Common myeloid progenitor, CD34-positive (primary cell): Measurements from ENCODE around the gene ATP2B2.
A peak's percentile ranks its signal among the peaks of the same experiment; 100 is the strongest.

Experiments
- CTCF ChIA-PET: fragments of 350-600 bp; sonication (Branson Sonifier 250); formaldehyde crosslinking; loops from one replicate; lab custom pipeline; 2021; ENCODE audit warnings: antibody characterized with exemption; lab: Charles Lee
- POLR2A ChIA-PET: fragments of 350-600 bp; sonication (Branson Sonifier 250); formaldehyde crosslinking; loops from one replicate; lab custom pipeline; 2021; ENCODE audit warnings: antibody characterized with exemption; lab: Charles Lee
- DNase-seq, 3 donors: peaks; one replicate each; pipeline versions ENCODE4 v3.0.0 to v3.0.0-alpha.2; 2013
- H3K27ac ChIP-seq, 2 experiments: 1 replicate in 1 of 2; 2 replicates in 1 of 2; pipeline ENCODE4 v1.7.0; 2013; ENCODE audit warnings: inconsistent platforms in 2 of 2, low read length in 2 of 2, mild to moderate bottlenecking in 2 of 2, low read depth in 1 of 2, moderate library complexity in 1 of 2; ENCODE audit not compliant: severe bottlenecking in 2 of 2, insufficient read depth in 1 of 2, poor library complexity in 1 of 2
- H3K27me3 ChIP-seq, 5 experiments: replicated peaks in 2 of 5; 1 replicate in 3 of 5; 2 replicates in 2 of 5; pipeline versions ENCODE4 v1.6.1 to v1.7.0; 2013; ENCODE audit warnings: low read length in 4 of 5, mild to moderate bottlenecking in 2 of 5, moderate library complexity in 2 of 5, inconsistent platforms in 1 of 5; ENCODE audit not compliant: insufficient read depth in 5 of 5, control insufficient read depth in 4 of 5
- H3K36me3 ChIP-seq, 4 experiments: 1 replicate in 2 of 4; 2 replicates in 2 of 4; pipeline versions ENCODE4 v1.6.1 to v1.7.0; 2013; ENCODE audit warnings: low read length in 3 of 4, control low read depth in 1 of 4, mild to moderate bottlenecking in 1 of 4; ENCODE audit not compliant: control insufficient read depth in 4 of 4, insufficient read depth in 4 of 4
- H3K4me1 ChIP-seq, 4 experiments: 1 replicate in 3 of 4; 2 replicates in 1 of 4; pipeline versions ENCODE4 v1.6.1 to v1.7.1; 2013; ENCODE audit warnings: low read length in 3 of 4, mild to moderate bottlenecking in 3 of 4, control low read depth in 1 of 4, inconsistent platforms in 1 of 4, moderate library complexity in 1 of 4; ENCODE audit not compliant: control insufficient read depth in 4 of 4, insufficient read depth in 4 of 4; ENCODE audit errors: control extremely low read depth in 1 of 4
- H3K4me3 ChIP-seq, 7 experiments: 1 replicate in 4 of 7; 2 replicates in 3 of 7; pipeline versions ENCODE4 v1.5.1 to v1.7.0; 2013; ENCODE audit warnings: mild to moderate bottlenecking in 7 of 7, low read length in 6 of 7, moderate library complexity in 6 of 7, inconsistent platforms in 2 of 7, low read depth in 2 of 7, control low read depth in 1 of 7; ENCODE audit not compliant: insufficient read depth in 4 of 7, control insufficient read depth in 1 of 7; ENCODE audit errors: extremely low read depth in 1 of 7
- H3K9me3 ChIP-seq, 5 experiments: 1 replicate in 4 of 5; 2 replicates in 1 of 5; pipeline versions ENCODE4 v1.6.1 to v1.7.1; 2013; ENCODE audit warnings: low read length in 4 of 5, mild to moderate bottlenecking in 2 of 5, inconsistent platforms in 1 of 5, low read depth in 1 of 5, moderate library complexity in 1 of 5; ENCODE audit not compliant: control insufficient read depth in 4 of 5, insufficient read depth in 2 of 5; ENCODE audit errors: control extremely low read depth in 1 of 5
- WGBS: methylation state at CpG from one replicate; pipeline ENCODE4 v1.1.5; 2013; ENCODE audit not compliant: insufficient coverage; 5-methylcytosine and 5-hydroxymethylcytosine counted together

The ATP2B2 gene

DNA sequence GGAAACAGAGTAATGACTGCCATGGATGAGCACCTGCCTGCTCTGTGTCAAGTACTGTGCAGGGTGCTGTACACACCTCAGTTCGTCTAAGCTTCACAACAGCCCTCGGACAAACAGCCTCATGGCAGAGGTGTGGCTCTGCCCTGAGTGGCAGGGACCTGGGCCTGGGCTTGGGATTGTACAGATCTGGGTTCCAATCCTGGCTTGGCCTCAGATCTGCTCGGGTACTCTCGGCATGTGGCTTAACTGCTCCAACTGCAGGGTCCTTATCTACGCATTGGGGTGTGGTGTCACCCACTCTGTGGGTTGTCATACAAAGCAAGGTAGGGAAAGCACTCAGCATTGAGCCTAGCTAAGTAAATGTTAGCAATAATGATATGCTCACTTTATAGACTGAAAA lies 137.9 kb downstream of the ATP2B2 start:
- ChIA-PET POLR2A (no interaction called here), CTCF (interaction anchor here (0.7 kb wide), 1 partner anchor 206 kb away, joined by 5 read pairs; no protein-coding TSS in a partner anchor)
- no peak overlapping the region for H3K4me3 ChIP-seq
- no peaks in the 10 kb centered on the region for H3K36me3 ChIP-seq
- H3K4me1 ChIP-seq, result peaks cover 0 to 10% (median 6%) of the 10 kb centered on the region in 4 experiments
- 100% methylated on average over 5 of the region's 5 CpGs for WGBS
- H3K9me3 ChIP-seq, result peaks cover 0 to 6% (median 3%) of the 10 kb centered on the region in 5 experiments
- no peak overlapping the region for H3K27ac ChIP-seq
- no peak for DNase-seq
- H3K27me3 ChIP-seq, result no peaks in the 10 kb centered on the region

DNA sequence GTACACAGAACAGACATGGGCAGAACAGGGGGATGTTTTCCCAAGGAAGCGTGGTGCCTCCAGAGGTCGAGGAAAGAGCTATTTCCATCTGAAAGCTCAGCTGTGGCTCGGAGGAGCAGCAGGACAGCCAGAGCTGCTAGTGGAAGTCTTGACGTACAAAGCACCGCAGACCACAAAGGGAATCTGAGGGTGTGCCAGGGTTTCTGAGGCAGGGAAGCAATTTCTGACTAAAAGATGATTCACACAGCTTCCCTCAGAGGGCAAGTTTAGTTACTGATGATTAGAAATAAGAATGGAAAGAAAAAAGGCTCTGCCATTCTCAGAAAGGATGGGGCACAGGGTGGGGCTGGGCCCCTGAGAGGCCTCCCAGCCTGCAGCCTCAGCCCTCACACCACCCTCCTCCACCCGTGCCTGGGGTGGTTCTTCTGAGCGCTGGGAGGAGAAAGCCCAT lies 138.7 kb downstream of the ATP2B2 start:
- DNase-seq, result peak in 2 of 3 donors; percentile 20 to 43
- Histone ChIP-seq H3K4me3 (no peak overlapping the region), H3K27ac (no peak overlapping the region), H3K36me3 (no peaks in the 10 kb centered on the region), H3K9me3 (peaks cover 0 to 6% (median 4%) of the 10 kb centered on the region in 5 experiments), H3K4me1 (peaks cover 0 to 10% (median 6%) of the 10 kb centered on the region in 4 experiments), H3K27me3 (no peaks in the 10 kb centered on the region)
- ChIA-PET CTCF (interaction anchor here (0.8 kb wide), 1 partner anchor 301 kb away, joined by 3 read pairs; no protein-coding TSS in a partner anchor), POLR2A (no interaction called here)
- WGBS, result 94% methylated on average over 7 of the region's 7 CpGs

DNA sequence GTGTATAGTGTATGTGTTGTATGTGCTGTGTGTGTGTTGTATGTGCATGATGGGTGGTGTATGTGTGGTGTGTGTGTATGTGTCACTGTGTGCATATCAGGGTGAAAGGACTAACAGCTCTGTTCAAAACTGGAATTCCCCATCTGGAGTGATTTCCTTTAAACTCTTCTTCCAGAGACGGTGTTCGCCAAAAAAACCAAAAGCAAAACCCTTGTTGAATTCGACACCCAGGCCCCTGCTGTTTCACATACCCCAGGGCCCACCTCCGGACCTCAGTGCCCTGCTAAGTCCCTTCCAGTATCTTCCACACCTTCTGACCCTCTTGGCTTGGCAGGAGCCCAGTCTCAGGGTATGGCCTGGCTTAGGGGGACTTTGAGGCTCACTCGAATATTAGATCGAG lies 139.6 kb downstream of the ATP2B2 start:
- CTCF ChIA-PET, result no interaction called here

DNA sequence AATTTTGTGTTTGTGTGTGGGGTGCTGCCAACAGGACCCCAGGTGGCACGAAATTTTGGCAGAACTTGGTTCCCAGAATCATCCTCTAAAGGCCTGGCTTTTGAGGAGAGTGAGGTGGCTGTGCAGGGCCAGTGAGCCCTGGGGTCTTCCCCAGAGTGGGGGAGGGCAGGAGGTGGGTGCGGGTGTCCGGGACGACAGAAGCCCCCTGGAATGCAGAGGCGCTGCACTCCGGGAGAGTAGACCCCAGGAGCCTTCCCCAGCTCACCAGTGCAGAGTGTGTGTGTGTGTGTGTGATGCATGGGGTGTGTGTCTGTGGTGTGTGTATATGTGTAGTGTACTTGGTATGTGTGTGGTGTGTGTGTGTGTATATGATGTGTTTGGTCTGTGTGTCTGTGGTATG lies 140.1 kb downstream of the ATP2B2 start:
- POLR2A ChIA-PET, result no interaction called here
- CTCF ChIA-PET, result no interaction called here
- Histone ChIP-seq H3K27ac (no peak overlapping the region), H3K4me3 (no peak overlapping the region), H3K27me3 (no peaks in the 10 kb centered on the region), H3K4me1 (peaks cover 0 to 3% (median 1%) of the 10 kb centered on the region in 4 experiments), H3K36me3 (no peaks in the 10 kb centered on the region), H3K9me3 (peaks cover 0 to 6% (median 4%) of the 10 kb centered on the region in 5 experiments)
- DNase-seq, result no peak
- WGBS, result 55% methylated on average over 1 of the region's 6 CpGs

More for the DNA sequence above, 139.6 kb downstream of the ATP2B2 start:
- peaks cover 0 to 8% (median 5%) of the 10 kb centered on the region in 4 experiments for H3K4me1 ChIP-seq
- H3K36me3 ChIP-seq, result no peaks in the 10 kb centered on the region
- H3K27me3 ChIP-seq, result no peaks in the 10 kb centered on the region
- H3K4me3 ChIP-seq, result no peak overlapping the region
- DNase-seq, result peak in 1 of 3 donors; percentile 9
- no peak overlapping the region for H3K27ac ChIP-seq
- peaks cover 0 to 6% (median 4%) of the 10 kb centered on the region in 5 experiments for H3K9me3 ChIP-seq
- 61% methylated on average over 4 of the region's 6 CpGs for WGBS
- POLR2A ChIA-PET, result no interaction called here

DNA sequence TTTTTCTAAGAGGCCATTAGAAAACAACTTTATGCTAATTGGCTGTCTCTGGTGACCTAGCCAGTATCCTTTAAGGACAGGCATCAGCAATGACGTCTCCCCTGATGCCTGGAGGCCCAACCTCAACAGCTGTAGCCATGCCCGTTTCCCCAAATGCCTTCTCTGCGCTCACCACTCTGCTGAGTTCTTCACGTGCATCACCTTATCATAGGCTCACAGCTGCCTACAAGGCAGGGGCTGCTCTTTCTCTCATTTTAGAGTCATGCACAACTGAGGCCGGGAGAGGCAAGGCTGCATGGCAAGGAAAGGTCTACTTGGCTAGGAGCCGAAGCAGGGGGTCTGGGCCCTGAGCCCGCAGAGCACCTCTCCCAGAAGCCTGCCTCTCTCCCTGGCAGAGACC lies 140.6 kb downstream of the ATP2B2 start:
- H3K36me3 ChIP-seq, result no peaks in the 10 kb centered on the region
- H3K4me1 ChIP-seq, result no peaks in the 10 kb centered on the region
- peaks cover 0 to 6% (median 4%) of the 10 kb centered on the region in 5 experiments for H3K9me3 ChIP-seq
- CTCF ChIA-PET, result interaction anchor here (0.6 to 0.9 kb wide), 2 partner anchors 8 to 16 kb away, joined by 3 read pairs; no protein-coding TSS in a partner anchor
- DNase-seq, result peak in 2 of 3 donors; percentile 10 to 44
- 94% methylated on average over 4 of the region's 7 CpGs for WGBS
- no peaks in the 10 kb centered on the region for H3K27me3 ChIP-seq
- H3K4me3 ChIP-seq, result no peak overlapping the region
- no peak overlapping the region for H3K27ac ChIP-seq
- POLR2A ChIA-PET, result no interaction called here

DNA sequence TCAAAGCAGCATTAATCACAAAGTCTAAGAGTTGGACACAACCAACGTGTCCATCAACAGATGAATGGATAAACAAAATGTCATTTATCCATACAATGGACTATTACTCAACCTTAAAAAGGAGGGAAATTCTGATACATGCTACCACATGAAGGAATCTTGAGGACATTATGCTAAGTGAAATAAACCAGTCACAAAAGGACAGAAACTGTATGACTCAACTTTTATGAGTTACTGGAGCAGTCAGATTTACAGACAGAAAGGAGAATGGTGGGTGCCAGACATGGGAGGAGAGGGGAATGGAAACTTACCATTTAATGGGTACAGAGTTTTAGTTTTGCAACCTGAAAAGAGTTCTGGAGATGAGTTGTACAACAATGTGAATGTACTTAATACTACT lies 141.5 kb downstream of the ATP2B2 start:
- Histone ChIP-seq H3K9me3 (peaks cover 0 to 6% (median 4%) of the 10 kb centered on the region in 5 experiments), H3K27ac (no peak overlapping the region), H3K4me1 (no peaks in the 10 kb centered on the region), H3K27me3 (no peaks in the 10 kb centered on the region), H3K4me3 (no peak overlapping the region), H3K36me3 (no peaks in the 10 kb centered on the region)
- ChIA-PET POLR2A (no interaction called here), CTCF (interaction anchor here (0.6 to 2.1 kb wide), 3 partner anchors 8 to 19 kb away, joined by 3 to 9 read pairs (median 3); no protein-coding TSS in a partner anchor)
- 80% methylated on average over 1 of the region's 1 CpG for WGBS
- DNase-seq, result no peak

DNA sequence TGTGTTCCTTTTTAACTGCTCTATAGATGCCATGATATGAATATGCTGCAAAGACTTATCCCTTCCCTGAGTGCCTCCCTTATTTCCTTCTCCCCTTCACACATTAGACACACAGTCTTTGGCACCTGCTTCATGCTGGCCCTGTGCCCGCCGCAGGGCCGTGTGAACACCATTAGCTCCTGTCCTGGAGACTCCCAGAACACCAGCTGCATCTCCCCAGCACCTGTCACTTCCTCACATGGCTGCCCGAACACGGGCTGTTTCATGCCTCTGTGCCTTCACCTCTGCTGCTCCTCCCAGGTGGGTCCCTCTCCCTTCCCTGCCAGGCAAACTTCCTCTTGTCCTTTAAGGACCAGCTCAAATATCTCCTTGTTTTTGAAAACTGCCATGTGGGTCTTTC lies 144.0 kb downstream of the ATP2B2 start:
- H3K4me3 ChIP-seq, result no peak overlapping the region
- no peaks in the 10 kb centered on the region for H3K27me3 ChIP-seq
- peaks cover 0 to 9% (median 2%) of the 10 kb centered on the region in 4 experiments for H3K4me1 ChIP-seq
- CTCF ChIA-PET, result interaction anchor here (0.7 kb wide), 1 partner anchor 9 kb away, joined by 3 read pairs; no protein-coding TSS in a partner anchor
- POLR2A ChIA-PET, result no interaction called here
- 69% methylated on average over 5 of the region's 5 CpGs for WGBS
- DNase-seq, result no peak
- H3K36me3 ChIP-seq, result no peaks in the 10 kb centered on the region
- H3K27ac ChIP-seq, result no peak overlapping the region
- peaks cover 0 to 6% (median 4%) of the 10 kb centered on the region in 5 experiments for H3K9me3 ChIP-seq
